ENCODE data around the gene TEAD4. TPM values are rescaled to one million over a fixed set of nuclear protein-coding genes. Genes with fewer than 3 reads are reported as not detected.

Gene TEAD4
- polyA plus RNA-seq, 1 donor: 5.5 TPM

- no peaks in the 10 kb centered on the region for H3K36me3 ChIP-seq (ENCODE audit: control insufficient read depth, insufficient read depth, low read length)
- no peak overlapping the region for H3K4me3 ChIP-seq (ENCODE audit: low read length)
- no peaks in the 10 kb centered on the region for H3K27me3 ChIP-seq (ENCODE audit: control insufficient read depth, insufficient read depth, low read length)
- DNase-seq: no peak
- WGBS (ENCODE audit: insufficient coverage, low lambda C conversion rate): no CpG with 5 or more reads among the region's 12 CpGs
- no peaks in the 10 kb centered on the region for H3K4me1 ChIP-seq (ENCODE audit: control insufficient read depth, insufficient read depth, low read length)
- H3K27ac ChIP-seq (ENCODE audit: low read length): no peak overlapping the region
- H3K9me3 ChIP-seq (ENCODE audit: control insufficient read depth, low read depth, low read length): no peaks in the 10 kb centered on the region
Observed at GRCh38 chr12:2998789-2999264, 39.6 kb downstream of the TEAD4 start.

DNA sequence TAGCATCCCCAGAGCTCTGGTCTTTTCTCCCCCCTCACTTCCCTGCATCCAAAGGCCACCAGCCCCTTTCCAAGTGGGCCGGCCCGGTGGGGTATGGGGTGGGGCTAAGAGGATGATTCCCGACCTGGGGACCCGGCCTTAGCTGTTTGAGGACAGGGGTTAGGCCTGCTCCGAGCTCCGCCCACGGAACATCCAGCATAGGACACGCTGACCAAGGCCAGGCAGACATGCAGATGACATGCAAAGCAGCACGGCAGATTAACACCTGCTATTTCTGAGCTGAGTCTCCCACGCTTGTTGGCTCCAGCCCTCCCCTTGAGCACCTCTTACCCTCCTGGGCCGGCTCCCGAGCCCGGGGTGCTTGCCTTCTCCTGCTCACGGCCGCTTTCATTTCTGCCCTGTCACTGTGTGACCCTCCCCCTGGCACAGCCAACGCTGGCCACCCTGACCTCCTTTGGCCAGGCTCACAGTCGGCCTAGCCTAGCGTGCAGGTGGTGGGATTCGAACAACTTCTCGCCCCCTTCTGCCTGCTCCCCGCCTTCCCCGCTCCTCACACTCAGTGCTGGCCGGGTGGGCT is 40.2 kb downstream of the TEAD4 start:
- no peak overlapping the region for H3K4me3 ChIP-seq (ENCODE audit: low read length)

GRCh38 chr12:3000548-3001275 is 41.5 kb downstream of the TEAD4 start:
- H3K4me3 ChIP-seq (ENCODE audit: low read length): no peak overlapping the region
- WGBS (ENCODE audit: insufficient coverage, low lambda C conversion rate): no CpG with 5 or more reads among the region's 13 CpGs
- DNase-seq: no peak
- no peaks in the 10 kb centered on the region for H3K4me1 ChIP-seq (ENCODE audit: control insufficient read depth, insufficient read depth, low read length)
- H3K27ac ChIP-seq (ENCODE audit: low read length): no peak overlapping the region
- H3K27me3 ChIP-seq (ENCODE audit: control insufficient read depth, insufficient read depth, low read length): no peaks in the 10 kb centered on the region
- no peaks in the 10 kb centered on the region for H3K36me3 ChIP-seq (ENCODE audit: control insufficient read depth, insufficient read depth, low read length)
- no peaks in the 10 kb centered on the region for H3K9me3 ChIP-seq (ENCODE audit: control insufficient read depth, low read depth, low read length)

More for the DNA sequence above, 40.2 kb downstream of the TEAD4 start:
- Histone ChIP-seq H3K27me3 (ENCODE audit: control insufficient read depth, insufficient read depth, low read length) (no peaks in the 10 kb centered on the region), H3K4me1 (ENCODE audit: control insufficient read depth, insufficient read depth, low read length) (no peaks in the 10 kb centered on the region), H3K27ac (ENCODE audit: low read length) (no peak overlapping the region), H3K36me3 (ENCODE audit: control insufficient read depth, insufficient read depth, low read length) (no peaks in the 10 kb centered on the region), H3K9me3 (ENCODE audit: control insufficient read depth, low read depth, low read length) (no peaks in the 10 kb centered on the region)
- no peak for DNase-seq
- 100% methylated on average over 2 of the region's 23 CpGs for WGBS (ENCODE audit: insufficient coverage, low lambda C conversion rate)

- no peak overlapping the region for H3K4me3 ChIP-seq (ENCODE audit: low read length)
- no CpG with 5 or more reads among the region's 5 CpGs for WGBS (ENCODE audit: insufficient coverage, low lambda C conversion rate)
- H3K4me1 ChIP-seq (ENCODE audit: control insufficient read depth, insufficient read depth, low read length): no peaks in the 10 kb centered on the region
- H3K27me3 ChIP-seq (ENCODE audit: control insufficient read depth, insufficient read depth, low read length): no peaks in the 10 kb centered on the region
- DNase-seq: no peak
- H3K27ac ChIP-seq (ENCODE audit: low read length): no peak overlapping the region
- no peaks in the 10 kb centered on the region for H3K36me3 ChIP-seq (ENCODE audit: control insufficient read depth, insufficient read depth, low read length)
- no peaks in the 10 kb centered on the region for H3K9me3 ChIP-seq (ENCODE audit: control insufficient read depth, low read depth, low read length)
Observed at GRCh38 chr12:3002646-3003045, 43.4 kb downstream of the TEAD4 start.

DNA sequence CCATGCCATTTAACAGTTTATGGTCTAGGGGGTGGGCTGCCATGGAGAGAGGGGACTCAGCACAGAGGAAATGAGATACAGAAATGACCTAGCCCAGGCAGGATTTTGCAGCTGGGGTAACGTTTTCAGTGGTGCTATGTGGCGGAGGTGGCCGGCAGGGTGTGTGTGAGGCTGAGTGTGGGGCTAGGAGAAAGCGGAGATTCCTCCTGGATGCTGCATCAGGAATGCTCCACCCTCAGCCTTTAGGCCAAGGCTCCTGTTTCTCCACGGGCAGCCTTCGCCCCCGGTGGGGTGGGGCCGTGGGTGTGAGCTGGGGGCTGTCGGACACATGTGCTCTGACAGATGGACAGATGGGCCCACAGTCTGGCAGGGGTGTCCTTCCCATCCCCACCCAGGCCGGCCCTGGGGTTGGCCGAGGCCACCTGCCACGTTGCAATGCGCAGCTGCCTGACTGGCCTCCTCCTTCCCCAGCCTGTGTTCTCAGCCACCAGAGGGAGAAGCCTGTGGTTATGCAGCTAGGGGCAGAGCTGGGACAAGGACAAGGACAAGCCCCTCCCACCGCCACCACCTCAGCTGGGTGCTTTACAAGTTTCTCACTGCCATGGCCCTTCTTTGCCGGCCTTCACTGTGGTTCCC is 44.3 kb downstream of the TEAD4 start:
- DNase-seq: no peak
- no peaks in the 10 kb centered on the region for H3K4me1 ChIP-seq (ENCODE audit: control insufficient read depth, insufficient read depth, low read length)
- no peak overlapping the region for H3K4me3 ChIP-seq (ENCODE audit: low read length)
- WGBS (ENCODE audit: insufficient coverage, low lambda C conversion rate): no CpG with 5 or more reads among the region's 15 CpGs
- H3K36me3 ChIP-seq (ENCODE audit: control insufficient read depth, insufficient read depth, low read length): no peaks in the 10 kb centered on the region
- no peak overlapping the region for H3K27ac ChIP-seq (ENCODE audit: low read length)
- no peaks in the 10 kb centered on the region for H3K27me3 ChIP-seq (ENCODE audit: control insufficient read depth, insufficient read depth, low read length)
- H3K9me3 ChIP-seq (ENCODE audit: control insufficient read depth, low read depth, low read length): no peaks in the 10 kb centered on the region

DNA sequence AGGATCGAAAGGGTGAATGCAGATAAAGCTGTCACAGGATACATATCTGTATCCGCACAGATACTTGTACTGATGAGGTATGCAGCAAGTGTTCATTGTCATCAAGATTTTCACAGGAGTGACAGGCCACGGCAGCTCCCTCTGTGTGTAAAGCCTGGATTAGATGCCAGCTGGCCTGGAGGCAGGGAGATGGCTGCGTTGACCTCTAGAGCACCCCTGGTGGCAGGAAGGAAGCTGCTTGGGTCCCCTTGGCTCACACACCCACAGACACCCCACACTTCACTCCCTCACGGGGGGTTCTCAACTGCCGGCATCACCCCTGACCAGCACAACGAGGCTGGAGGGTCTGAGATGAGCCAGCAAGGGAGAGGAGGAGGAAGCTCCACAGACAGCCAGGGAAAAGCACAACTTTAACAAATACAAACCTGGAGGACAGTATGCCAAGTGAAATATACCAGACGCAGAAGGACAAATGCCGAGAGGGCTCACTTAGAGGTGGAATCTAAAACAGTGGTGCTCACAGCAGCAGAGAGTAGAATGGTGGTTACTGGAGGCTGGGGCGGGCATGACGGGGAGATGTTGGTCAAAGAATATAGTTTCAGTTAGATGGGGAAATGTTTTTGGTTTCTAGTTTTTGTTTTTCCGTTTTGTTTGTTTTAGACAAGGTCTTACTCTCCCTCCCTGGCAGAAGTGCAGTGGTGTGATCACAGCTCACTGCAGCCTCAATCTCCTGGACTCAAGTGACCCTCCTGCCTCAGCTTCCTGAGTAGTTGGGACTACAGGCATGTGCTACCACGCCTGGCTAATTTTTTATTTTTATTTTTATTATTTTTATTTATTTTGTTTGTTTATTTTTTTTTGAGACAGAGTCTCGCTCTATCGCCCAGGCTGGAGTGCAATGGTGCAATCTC is 45.7 kb downstream of the TEAD4 start:
- H3K36me3 ChIP-seq (ENCODE audit: control insufficient read depth, insufficient read depth, low read length): no peaks in the 10 kb centered on the region
- no peak overlapping the region for H3K4me3 ChIP-seq (ENCODE audit: low read length)
- H3K27ac ChIP-seq (ENCODE audit: low read length): no peak overlapping the region
- no peak for DNase-seq
- WGBS (ENCODE audit: insufficient coverage, low lambda C conversion rate): 100% methylated on average over 1 of the region's 15 CpGs
- H3K4me1 ChIP-seq (ENCODE audit: control insufficient read depth, insufficient read depth, low read length): no peaks in the 10 kb centered on the region
- no peaks in the 10 kb centered on the region for H3K9me3 ChIP-seq (ENCODE audit: control insufficient read depth, low read depth, low read length)
- no peaks in the 10 kb centered on the region for H3K27me3 ChIP-seq (ENCODE audit: control insufficient read depth, insufficient read depth, low read length)

DNA sequence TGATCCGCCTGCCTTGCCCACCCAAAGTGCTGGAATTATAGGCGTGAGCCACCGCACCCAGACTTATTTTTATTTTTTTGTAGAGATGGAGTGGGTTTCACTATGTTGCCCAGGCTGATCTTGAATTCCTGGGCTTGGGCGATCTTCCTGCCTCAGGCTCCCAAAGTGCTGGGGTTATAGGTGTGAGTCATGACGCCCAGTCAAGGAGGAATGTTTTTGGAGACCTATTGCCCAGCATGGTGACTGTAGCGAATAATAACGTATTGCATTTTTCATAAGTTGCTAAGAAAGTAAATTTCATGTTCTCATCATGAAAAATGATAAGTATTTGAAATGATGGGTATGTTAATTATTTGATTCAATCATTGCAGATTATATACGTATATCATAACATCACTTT is 46.5 kb downstream of the TEAD4 start:
- no peak overlapping the region for H3K27ac ChIP-seq (ENCODE audit: low read length)
- WGBS (ENCODE audit: insufficient coverage, low lambda C conversion rate): no CpG with 5 or more reads among the region's 8 CpGs
- DNase-seq: no peak

GRCh38 chr12:3009780-3010179 is 50.6 kb downstream of the TEAD4 start:
- Histone ChIP-seq H3K27me3 (ENCODE audit: control insufficient read depth, insufficient read depth, low read length) (no peaks in the 10 kb centered on the region), H3K27ac (ENCODE audit: low read length) (no peak overlapping the region), H3K9me3 (ENCODE audit: control insufficient read depth, low read depth, low read length) (no peaks in the 10 kb centered on the region), H3K4me1 (ENCODE audit: control insufficient read depth, insufficient read depth, low read length) (no peaks in the 10 kb centered on the region), H3K36me3 (ENCODE audit: control insufficient read depth, insufficient read depth, low read length) (no peaks in the 10 kb centered on the region), H3K4me3 (ENCODE audit: low read length) (no peak overlapping the region)
- DNase-seq: no peak
- WGBS (ENCODE audit: insufficient coverage, low lambda C conversion rate): no CpG with 5 or more reads among the region's 14 CpGs

More for the DNA sequence above, 46.5 kb downstream of the TEAD4 start:
- H3K36me3 ChIP-seq (ENCODE audit: control insufficient read depth, insufficient read depth, low read length): no peaks in the 10 kb centered on the region
- H3K4me1 ChIP-seq (ENCODE audit: control insufficient read depth, insufficient read depth, low read length): no peaks in the 10 kb centered on the region
- H3K27me3 ChIP-seq (ENCODE audit: control insufficient read depth, insufficient read depth, low read length): no peaks in the 10 kb centered on the region
- no peaks in the 10 kb centered on the region for H3K9me3 ChIP-seq (ENCODE audit: control insufficient read depth, low read depth, low read length)
- H3K4me3 ChIP-seq (ENCODE audit: low read length): no peak overlapping the region

GRCh38 chr12:3010214-3010930 is 51.2 kb downstream of the TEAD4 start:
- Histone ChIP-seq H3K4me3 (ENCODE audit: low read length) (no peak overlapping the region), H3K4me1 (ENCODE audit: control insufficient read depth, insufficient read depth, low read length) (no peaks in the 10 kb centered on the region), H3K36me3 (ENCODE audit: control insufficient read depth, insufficient read depth, low read length) (no peaks in the 10 kb centered on the region), H3K27ac (ENCODE audit: low read length) (no peak overlapping the region), H3K9me3 (ENCODE audit: control insufficient read depth, low read depth, low read length) (no peaks in the 10 kb centered on the region), H3K27me3 (ENCODE audit: control insufficient read depth, insufficient read depth, low read length) (no peaks in the 10 kb centered on the region)
- no CpG with 5 or more reads among the region's 22 CpGs for WGBS (ENCODE audit: insufficient coverage, low lambda C conversion rate)
- no peak for DNase-seq
